ENCODE measurements around the gene CTSZ.

CTSZ gene

GRCh38 chr20:58978351-58979190, 28.5 kb downstream of the CTSZ start:
- no peak for DNase-seq
- peaks cover 24% of the 10 kb centered on the region for H3K79me2 ChIP-seq (ENCODE audit: insufficient read depth, low read length)
- no peak overlapping the region for H3K27ac ChIP-seq (ENCODE audit: low read length)
- H4K20me1 ChIP-seq (ENCODE audit: insufficient read depth, low read length), result peaks cover 6% of the 10 kb centered on the region
- H3K9me3 ChIP-seq (ENCODE audit: insufficient read depth, low read length, severe bottlenecking), result peaks cover 8% of the 10 kb centered on the region
- peaks cover 5% of the 10 kb centered on the region; the same call in 1 of the 2 replicates for H3K36me3 ChIP-seq (ENCODE audit: insufficient read depth, low read length)
- no peak for ATAC-seq (ENCODE audit: insufficient read depth, low read depth)
- no peak overlapping the region for H2AFZ ChIP-seq (ENCODE audit: low read depth, low read length)
- no peak overlapping the region for H3K4me3 ChIP-seq (ENCODE audit: low read depth in 1 of 2, low read length in 2 of 2)
- H3K4me1 ChIP-seq (ENCODE audit: insufficient read depth, low read length), result peaks cover 26% of the 10 kb centered on the region
- H3K4me2 ChIP-seq (ENCODE audit: insufficient read depth, low read length), result no peak overlapping the region
- TF ChIP-seq CTCF (IDR thresholded peaks at IDR 0.05; ENCODE audit: borderline replicate concordance, extremely low read depth, low read length, poor library complexity, severe bottlenecking) (no peak), EZH2 (IDR thresholded peaks at IDR 0.05; ENCODE audit: borderline replicate concordance, low read depth, low read length, severe bottlenecking) (no peak)
- H3K27me3 ChIP-seq (ENCODE audit: insufficient read depth, low read length, poor library complexity), result peaks cover 4% of the 10 kb centered on the region
- no peak overlapping the region for H3K9ac ChIP-seq (ENCODE audit: low read depth, low read length)

- Histone ChIP-seq H3K79me2 (ENCODE audit: insufficient read depth, low read length) (peaks cover under 1% of the 10 kb centered on the region), H3K4me1 (ENCODE audit: insufficient read depth, low read length) (peaks cover 10% of the 10 kb centered on the region), H3K9me3 (ENCODE audit: insufficient read depth, low read length, severe bottlenecking) (peaks cover 8% of the 10 kb centered on the region), H2AFZ (ENCODE audit: low read depth, low read length) (no peak overlapping the region), H3K27ac (ENCODE audit: low read length) (no peak overlapping the region), H4K20me1 (ENCODE audit: insufficient read depth, low read length) (no peaks in the 10 kb centered on the region), H3K27me3 (ENCODE audit: insufficient read depth, low read length, poor library complexity) (peaks cover 8% of the 10 kb centered on the region), H3K9ac (ENCODE audit: low read depth, low read length) (no peak overlapping the region), H3K36me3 (ENCODE audit: insufficient read depth, low read length) (no peaks in the 10 kb centered on the region), H3K4me3 (ENCODE audit: low read depth in 1 of 2, low read length in 2 of 2) (no peak overlapping the region), H3K4me2 (ENCODE audit: insufficient read depth, low read length) (no peak overlapping the region)
- ATAC-seq (ENCODE audit: insufficient read depth, low read depth), result no peak
- TF ChIP-seq EZH2 (IDR thresholded peaks at IDR 0.05; ENCODE audit: borderline replicate concordance, low read depth, low read length, severe bottlenecking), result no peak
- no peak for TF ChIP-seq CTCF (IDR thresholded peaks at IDR 0.05; ENCODE audit: borderline replicate concordance, extremely low read depth, low read length, poor library complexity, severe bottlenecking)
- DNase-seq, result no peak
These were observed 30.9 kb downstream of the CTSZ start for GRCh38 chr20:58976061-58976730.

GRCh38 chr20:58975353-58975752, 31.7 kb downstream of the CTSZ start:
- no peak overlapping the region for H3K4me2 ChIP-seq (ENCODE audit: insufficient read depth, low read length)
- peaks cover 8% of the 10 kb centered on the region for H3K9me3 ChIP-seq (ENCODE audit: insufficient read depth, low read length, severe bottlenecking)
- H3K27ac ChIP-seq (ENCODE audit: low read length), result no peak overlapping the region
- no peaks in the 10 kb centered on the region for H4K20me1 ChIP-seq (ENCODE audit: insufficient read depth, low read length)
- no peak overlapping the region for H3K4me3 ChIP-seq (ENCODE audit: low read depth in 1 of 2, low read length in 2 of 2)
- TF ChIP-seq EZH2 (IDR thresholded peaks at IDR 0.05; ENCODE audit: borderline replicate concordance, low read depth, low read length, severe bottlenecking) (no peak), CTCF (IDR thresholded peaks at IDR 0.05; ENCODE audit: borderline replicate concordance, extremely low read depth, low read length, poor library complexity, severe bottlenecking) (no peak)
- H3K27me3 ChIP-seq (ENCODE audit: insufficient read depth, low read length, poor library complexity), result peaks cover 8% of the 10 kb centered on the region
- DNase-seq (no peak), ATAC-seq (ENCODE audit: insufficient read depth, low read depth) (no peak)
- no peak overlapping the region for H3K9ac ChIP-seq (ENCODE audit: low read depth, low read length)
- H3K36me3 ChIP-seq (ENCODE audit: insufficient read depth, low read length), result no peaks in the 10 kb centered on the region
- no peaks in the 10 kb centered on the region for H3K79me2 ChIP-seq (ENCODE audit: insufficient read depth, low read length)
- H2AFZ ChIP-seq (ENCODE audit: low read depth, low read length), result no peak overlapping the region
- H3K4me1 ChIP-seq (ENCODE audit: insufficient read depth, low read length), result peaks cover 4% of the 10 kb centered on the region

Measured in DND-41 (cell line).